GM12892 (cell line): ENCODE results near the gene DNAJC12.

ENCODE experiments used
- POLR2A ChIP-seq: IDR thresholded peaks from 2 replicates; pipeline ENCODE4 v1.6.1; 2011; ENCODE audit warnings: low read depth, low read length, control low read depth
- POLR2AphosphoS5 ChIP-seq: IDR thresholded peaks from 2 replicates; pipeline ENCODE4 v1.6.1; 2011; ENCODE audit warnings: low read depth, low read length, control low read depth

GRCh38 chr10:67809107-67809506 lies 28.9 kb downstream of the DNAJC12 start:
- TF ChIP-seq POLR2A (no peak), POLR2AphosphoS5 (no peak)
